HG03039 (cell line): ENCODE measurements around the gene TFDP3.

Experiments
- ATAC-seq: cut with Tn5 transposase; IDR thresholded peaks from one replicate; pipeline ENCODE4 v1.9.1; 2021; ENCODE audit warnings: mild to moderate bottlenecking, moderate library complexity; ENCODE audit not compliant: unreplicated experiment

TFDP3 gene, protein sequence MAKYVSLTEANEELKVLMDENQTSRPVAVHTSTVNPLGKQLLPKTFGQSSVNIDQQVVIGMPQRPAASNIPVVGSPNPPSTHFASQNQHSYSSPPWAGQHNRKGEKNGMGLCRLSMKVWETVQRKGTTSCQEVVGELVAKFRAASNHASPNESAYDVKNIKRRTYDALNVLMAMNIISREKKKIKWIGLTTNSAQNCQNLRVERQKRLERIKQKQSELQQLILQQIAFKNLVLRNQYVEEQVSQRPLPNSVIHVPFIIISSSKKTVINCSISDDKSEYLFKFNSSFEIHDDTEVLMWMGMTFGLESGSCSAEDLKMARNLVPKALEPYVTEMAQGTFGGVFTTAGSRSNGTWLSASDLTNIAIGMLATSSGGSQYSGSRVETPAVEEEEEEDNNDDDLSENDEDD

DNA sequence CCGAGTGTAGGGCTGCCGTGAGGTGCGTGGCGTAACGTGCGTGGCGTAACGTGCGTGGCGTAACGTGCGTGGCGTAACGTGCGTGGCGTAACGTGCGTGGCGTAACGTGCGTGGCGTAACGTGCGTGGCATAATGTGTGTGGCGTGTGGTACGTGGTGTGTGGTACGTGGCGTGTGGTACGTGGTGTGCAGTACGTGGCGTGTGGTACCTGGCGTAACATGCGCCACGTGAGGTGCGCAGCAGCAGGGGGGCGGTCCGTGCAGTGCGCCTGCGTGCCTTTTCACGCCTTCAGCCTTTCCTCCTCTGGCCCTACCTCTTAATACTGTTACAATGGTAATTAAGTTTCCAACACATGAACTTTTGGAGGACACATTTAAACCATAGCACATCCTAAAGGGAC lies at the start of gene TFDP3:
Gene TFDP3, minus strand, starts transcription at position 26 of the 400 bp plus-strand sequence. CDS start 95 bp downstream, outside the sequence.
- no peak for ATAC-seq

DNA sequence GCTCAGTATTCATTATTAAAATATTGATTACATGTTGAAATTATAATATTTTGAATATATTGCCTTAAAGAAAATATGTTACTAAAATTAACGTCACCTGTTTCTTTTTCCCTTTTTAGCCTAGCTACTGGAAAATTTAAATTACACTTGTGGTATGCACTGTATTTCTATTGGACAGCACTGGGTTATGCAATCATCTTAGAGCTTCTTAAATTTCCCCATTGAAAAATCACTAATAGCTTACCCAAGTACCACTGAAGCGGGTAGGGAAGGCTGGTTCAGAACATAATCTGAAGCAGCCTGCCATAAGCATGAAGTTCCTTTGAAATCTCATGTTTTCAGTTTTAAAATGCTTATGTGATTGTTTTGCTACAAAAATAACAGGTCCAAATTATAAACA lies 49.5 kb upstream of the TFDP3 start:
- no peak for ATAC-seq

DNA sequence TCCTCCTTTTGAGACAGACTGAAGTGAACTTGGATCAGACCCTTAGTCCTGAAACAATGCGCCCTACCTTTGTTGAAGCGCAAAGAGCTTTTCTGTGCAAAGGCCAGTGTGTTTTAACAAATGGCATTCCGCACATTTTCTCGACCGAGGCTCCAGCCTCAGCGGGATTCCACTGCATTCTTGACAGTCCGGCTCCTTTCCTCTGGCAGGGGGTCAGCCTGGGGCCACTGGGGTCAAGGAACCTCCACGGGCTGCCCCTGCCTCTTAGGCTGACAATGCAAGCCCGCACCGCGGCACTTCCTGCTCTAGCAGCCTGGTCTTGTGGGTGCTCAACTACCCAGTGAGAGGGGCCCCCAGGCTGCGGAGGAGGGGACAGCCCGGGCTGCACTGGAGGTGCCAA lies 47.2 kb upstream of the TFDP3 start:
- no peak for ATAC-seq

DNA sequence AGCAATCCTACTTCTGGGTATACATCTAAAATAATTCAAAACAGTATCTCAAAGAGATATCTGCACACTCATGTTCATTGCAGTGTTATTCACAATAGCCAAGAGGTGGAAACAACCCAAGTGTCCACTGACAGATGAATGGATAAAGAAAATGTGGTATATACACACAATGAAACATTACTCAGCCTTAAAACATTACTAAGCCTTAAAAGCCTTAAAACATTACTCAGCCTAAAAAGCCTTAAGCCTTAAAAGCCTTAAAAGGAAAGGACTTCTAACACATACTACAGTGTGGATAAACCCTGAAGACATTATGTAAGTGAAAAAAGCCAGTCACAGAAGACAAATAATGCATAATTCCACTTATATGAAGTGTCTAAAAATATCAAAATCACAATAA lies 40.3 kb upstream of the TFDP3 start:
- no peak for ATAC-seq

DNA sequence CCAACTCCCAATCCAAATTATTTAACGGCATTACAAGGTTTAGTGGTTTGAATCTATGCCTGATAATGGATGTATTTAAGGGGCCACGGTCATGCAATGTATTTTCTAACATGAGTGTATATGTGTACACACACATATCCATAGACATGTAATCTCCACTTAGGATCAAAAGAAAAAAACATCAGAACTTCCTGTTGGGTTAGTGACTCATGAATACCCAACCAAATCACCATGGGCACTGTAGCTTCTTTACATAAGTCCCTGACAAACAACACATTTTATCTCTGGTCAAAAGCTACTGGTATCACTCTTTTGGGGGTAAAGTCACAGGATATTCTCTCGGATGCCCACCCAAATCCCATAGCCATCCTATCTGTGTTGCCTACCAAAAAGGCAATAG lies 36.5 kb upstream of the TFDP3 start:
- no peak for ATAC-seq

DNA sequence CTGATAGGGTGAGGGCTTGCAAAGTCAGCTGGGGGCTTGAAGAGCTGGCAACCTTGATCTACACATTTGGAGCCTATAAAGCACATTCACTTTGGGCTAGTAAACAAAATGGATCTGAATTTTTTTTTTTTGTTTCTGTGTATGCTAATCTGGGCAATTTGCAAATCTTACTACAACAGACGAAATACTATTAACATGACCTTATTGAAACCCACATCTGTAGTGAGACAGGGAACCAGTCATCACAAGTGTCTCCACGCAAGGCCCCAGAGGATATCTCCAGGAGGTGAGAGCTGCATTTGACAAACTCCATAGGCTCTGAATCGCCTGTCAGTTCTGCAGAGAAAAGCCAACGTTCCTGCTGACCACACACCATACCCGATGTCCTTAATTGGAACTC lies 33.0 kb upstream of the TFDP3 start:
- no peak for ATAC-seq

DNA sequence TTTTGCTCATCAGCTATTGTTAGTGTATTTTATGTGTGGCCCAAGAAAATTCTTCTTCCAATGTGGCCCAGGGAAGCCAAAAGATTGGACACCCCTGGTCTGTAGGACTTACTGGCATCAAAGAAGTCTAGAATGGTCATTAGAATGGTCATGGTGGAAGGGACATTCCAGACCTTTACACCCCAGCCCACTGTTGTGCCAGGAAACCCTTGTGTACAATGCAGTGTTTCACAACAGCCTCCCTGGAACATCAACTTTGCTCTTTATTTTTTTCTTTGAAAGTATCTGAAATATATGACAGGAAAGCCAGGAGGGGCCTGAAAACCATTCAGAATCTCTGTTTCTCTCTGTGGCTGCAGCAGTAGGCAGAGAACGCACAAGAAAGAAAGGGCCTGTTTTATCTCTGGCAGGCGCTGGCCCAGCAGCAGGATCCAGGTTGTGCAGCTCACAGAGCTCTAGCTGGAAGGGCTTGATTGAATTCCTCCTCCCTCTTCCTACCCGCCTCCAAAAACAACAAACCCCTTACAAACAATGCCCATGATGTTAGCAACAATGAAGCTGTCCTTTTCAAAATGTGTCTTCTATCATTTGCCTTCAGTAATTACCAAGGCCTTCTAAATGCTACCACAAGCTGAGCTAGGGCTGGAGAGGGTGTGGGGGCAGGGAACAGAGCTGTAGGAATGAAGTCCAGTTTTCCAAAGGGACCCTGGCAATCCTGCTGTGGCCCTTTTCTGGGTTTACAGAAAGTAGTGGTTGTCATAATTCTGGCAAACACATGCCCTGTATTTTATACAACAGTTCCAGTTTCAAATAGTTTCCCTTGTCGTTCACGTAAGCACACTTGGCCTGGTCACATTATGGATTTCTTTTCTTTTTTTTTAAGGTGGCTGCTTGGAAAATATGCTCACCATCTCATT lies 32.3 kb upstream of the TFDP3 start:
- no peak for ATAC-seq

DNA sequence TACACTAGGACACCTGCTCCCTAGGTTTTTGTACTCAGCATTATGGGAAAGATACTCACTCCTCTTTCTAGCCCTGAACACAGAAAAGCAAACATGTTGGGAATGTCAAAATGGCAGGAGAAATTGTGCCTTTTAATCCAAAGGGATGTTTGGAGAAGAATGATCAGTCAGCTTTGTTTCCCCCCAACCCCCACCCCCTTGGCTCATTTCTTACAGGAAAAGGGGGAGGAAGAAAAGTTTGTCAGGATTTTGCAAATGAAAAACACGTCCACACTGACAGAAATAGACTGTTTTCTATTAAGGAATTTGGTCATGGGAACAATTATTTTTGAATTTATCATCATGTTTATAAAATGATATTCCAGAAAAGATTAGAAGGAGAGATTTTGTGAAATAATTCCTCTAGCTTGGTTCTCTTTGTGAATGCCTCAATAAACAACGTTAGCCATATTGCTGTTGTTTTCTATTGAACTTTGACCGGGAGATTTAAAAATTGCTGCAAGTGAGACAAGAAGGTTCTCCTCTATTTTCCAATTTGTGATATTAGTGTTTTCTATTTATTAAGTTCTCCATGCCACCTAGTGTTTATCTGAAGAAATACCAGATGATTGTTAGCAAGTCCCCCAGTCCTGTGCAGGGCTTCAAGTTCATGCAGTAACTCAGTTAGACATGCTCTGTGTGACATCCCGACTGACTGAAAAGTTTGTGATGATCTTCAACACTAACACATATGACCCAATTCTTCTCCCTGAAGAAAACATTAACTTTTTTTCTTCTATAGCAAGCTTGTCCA lies 31.3 kb upstream of the TFDP3 start:
- no peak for ATAC-seq

DNA sequence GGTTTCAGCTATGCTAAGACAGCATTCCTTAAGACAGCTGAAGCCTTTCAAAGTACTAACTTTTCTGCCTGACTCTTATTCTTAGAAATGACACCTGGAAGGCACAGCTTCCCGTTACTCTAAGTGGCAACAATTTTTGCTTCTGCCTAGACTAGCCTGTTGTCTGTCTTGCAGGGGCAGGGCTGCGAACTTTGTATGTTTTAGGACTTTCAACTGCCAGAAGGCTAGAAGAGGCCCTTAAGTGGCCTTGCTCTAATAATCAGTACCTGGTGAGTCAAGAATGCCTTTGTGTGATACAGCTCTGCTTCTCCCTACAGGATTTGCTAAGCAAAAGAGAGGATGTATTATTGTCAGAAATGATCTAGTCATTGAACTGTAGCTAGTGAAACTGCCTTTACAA lies 30.0 kb upstream of the TFDP3 start:
- ATAC-seq = no peak

DNA sequence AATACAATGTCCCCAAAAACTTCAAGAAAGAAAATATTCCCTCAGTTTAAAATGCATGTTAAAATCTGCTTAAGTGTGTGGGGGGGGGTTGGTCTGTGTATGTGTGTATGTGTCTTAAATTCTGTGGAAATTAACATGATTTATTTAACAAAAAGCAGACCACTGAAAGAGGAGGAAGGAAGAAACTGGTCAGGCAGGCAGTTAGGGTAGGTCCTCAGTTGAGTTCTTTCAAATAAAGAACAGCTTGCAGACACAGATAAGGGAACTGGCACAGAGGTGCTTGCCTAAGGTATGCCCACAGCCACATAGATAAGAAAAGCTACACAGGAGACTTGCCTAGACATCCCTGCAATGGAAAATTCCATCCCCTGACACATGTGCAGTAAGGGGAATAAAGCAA lies 28.8 kb upstream of the TFDP3 start:
- ATAC-seq = no peak

DNA sequence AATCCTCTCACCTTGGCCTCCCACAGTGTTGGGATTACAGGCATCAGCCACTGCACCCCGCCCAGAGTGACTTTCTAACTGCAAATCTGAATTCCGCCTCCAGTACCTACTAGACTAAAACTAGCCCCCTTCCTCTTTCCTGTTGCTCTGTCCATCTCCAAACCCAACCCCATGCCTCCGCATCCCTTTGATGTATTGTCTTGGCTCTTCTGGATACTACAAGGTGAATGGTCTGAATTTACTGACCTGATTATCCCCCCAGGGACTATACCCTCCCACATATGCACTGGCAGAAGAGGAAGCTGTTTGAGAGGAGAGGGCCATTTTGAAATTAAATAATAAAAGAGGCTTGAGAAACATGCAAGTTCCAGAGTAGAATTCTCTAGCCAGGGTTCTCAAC lies 17.7 kb upstream of the TFDP3 start:
- no peak for ATAC-seq

DNA sequence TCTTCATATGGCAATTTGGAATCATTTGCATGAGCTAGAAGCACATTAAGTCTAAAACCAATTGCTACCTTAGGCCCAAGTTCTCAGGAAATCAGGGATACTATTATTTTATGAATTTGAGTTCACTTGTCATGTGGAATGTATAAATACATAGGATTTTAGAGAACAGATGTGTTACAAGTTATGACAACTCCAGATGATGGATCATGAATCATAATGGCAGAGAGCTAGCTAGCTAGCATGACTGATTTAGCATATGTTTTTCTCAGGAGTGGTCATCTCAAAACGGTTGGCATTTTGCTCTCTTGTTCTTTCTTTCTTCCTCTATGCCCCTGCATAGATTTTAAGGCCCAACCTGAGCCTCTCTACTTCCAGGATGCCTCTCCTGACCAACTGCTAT lies 14.2 kb upstream of the TFDP3 start:
- no peak for ATAC-seq

DNA sequence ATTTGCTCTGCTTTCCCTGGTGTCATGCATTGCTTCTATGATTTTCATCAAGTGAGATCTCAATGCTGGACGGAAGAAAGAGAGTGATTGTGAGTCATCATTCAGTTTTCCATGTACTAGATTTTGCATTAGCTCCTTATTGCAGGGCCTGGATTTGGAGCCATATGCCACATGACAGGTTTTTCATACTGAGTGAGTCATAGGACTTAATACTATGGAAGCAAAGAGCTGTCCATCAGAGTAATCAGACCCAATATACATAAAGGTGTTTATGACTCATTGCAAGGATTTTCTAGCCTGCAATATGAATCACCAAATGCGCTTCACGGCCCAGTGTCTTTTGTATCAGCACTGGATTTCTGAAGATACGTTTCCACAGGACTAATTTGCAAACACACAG lies 11.2 kb upstream of the TFDP3 start:
- no peak for ATAC-seq

DNA sequence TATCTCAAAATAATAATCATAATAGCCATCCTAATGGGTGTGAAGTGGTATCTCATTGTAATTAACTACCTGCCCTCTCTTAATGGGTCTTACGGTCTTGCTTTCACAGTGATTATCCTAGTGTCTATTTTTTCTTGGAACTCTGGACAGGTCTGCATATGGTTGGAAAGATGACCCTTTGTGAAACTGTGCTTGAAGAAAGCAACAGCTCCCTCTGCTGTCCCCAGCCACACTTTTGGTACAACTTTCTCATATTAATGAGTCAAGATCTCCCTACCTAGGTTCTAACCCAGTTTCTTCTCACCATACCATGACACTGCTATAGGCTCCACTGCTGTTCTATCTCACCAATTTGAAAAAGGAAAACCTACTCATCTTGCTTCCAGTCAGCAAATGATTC lies 2.4 kb downstream of the TFDP3 start:
- no peak for ATAC-seq

DNA sequence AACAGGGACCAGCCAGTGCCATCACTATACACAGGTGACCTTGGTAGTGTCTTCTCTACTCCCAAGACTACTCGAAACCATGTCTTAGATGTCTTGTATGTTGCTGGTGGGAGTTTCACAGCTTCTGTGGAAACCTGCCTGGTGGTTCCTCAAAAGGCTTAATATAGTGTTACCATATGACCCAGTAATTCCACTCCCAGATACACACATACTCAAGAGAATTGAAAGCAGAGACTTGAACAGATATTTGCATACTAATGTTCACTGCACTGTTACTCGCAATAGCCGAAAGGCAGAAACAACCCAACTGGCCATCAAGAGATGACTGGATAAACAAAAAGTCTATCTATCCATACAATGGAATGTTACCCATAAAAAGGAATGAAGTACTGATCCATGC lies 3.1 kb downstream of the TFDP3 start:
- no peak for ATAC-seq

DNA sequence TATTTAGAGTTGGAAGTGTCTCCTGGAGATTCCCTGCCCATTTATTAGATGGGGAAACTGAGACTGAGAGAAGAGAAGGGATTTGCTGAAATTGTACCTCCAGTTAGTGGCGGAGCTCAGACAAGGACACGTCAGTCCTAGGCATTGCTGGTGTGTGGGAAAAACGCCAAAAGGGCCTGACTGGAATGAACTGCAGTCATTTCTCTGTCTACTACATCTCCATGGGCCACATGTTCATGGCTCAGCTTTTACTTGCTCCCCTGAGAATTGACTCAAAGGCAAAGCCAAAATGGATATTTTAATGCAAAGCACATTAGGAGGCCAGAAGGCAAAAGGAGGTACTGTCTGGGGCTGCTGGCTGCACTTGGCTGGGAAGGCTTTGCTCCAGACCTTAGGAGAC lies 3.9 kb downstream of the TFDP3 start:
- ATAC-seq = no peak

DNA sequence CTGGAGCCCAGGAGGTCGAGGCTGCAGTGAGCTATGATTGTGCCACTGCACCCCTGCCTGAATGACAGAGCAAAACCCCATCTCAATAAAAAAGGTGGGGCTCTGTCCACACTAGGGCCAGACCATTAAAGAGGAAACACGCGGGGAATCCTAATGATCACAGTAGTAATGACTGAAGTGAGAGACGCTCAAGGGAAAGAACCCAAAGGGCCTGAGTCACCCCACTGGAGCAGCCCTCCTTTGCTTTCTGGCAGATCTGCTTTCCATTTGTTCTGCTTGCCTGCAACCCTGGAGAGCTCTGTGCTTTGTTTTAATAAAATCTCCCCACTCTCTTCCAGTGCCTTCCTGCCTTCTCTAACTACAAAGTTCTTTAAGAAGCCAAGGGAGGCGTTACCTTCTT lies 5.0 kb downstream of the TFDP3 start:
- ATAC-seq = no peak

DNA sequence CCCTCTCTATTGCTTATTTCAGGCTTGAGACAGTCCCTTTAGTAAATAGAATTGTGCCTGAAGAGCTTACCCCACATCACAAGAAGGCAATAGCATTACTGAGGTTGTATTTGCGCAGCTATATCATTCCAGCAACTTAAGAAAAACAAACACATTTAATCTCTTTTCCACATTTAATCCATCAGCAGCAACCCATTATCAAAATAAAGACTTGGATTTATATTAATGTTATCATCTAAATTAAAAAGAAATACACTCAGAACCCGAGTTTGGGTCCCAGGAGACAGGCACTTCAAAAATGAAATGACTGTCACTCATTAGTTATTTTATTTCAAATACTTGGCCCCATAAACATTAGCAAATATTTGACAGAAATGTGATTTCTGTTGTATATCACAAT lies 10.4 kb downstream of the TFDP3 start:
- no peak for ATAC-seq

DNA sequence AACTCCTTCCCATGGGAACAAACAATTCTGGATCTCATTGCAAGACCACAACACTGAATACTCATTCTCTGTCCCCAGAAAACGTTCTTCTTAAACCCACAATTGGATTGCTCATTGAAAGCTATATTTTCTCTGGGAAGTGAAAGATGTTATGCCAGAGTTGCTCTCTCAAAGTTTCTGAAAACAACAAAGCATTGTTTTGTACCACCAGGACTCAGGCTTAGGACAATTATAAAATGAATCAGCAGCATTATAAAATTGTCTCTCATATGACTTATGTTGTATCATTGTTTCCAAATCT lies 26.5 kb downstream of the TFDP3 start:
- no peak for ATAC-seq

DNA sequence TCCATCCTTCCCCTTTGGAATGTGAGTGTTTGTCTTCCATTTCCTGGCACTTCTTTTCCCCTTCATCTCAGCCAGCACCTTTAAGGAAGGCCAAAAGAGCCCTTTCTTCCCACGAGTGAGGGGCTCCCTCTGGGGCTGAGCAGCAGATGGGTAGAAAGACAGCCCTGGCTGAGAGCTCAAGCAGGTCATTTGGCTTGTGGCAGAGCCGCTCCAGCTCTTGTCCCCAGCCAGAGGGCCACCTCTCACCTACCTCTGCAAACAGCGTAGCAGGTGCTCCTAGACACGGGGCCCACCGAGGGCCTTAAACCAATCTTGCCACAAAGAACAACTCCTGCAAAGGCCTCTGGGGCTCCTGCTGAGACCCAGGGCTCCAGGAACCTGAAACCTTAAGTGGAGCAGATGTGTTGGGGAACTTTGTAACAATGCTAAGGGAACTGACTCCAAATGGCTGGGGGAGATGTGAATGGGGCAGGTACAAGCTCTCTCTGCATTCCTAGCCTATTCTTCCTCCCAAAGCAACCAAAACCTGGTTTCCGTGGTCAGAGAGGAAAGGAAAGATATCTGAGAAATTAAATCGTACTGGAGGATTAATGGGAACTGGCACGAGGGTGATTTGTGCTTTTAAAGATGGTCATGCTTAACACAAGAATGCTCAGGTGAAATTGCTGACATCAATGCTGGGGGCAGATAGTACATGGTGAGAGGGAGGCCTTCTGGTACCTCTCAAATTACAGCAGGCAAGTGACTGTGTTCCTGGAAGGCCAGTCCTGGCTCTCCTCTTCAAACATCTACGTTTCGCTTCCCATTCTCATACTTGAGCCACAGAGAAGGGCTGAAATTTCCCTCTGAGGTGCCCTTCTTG lies 27.0 kb downstream of the TFDP3 start:
- no peak for ATAC-seq

DNA sequence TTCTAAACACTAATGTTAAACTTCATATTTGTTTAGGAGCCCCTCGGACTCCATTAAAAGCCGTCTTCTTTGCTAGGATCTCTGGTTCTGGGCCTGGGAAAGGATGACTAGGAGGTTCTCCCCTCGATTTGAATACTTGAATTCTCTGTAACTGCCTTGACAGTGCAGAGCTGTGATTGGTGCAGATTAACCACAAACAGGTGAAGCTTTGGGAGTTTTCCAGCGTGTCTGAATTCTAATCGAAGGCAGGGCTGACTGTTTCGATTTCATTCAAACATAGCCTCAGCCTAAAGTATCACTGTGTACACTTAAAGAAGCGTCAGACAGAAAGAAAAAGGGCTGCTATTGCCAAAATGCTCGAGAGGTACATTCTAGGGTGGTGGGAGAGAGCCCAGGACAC lies 29.0 kb downstream of the TFDP3 start:
- no peak for ATAC-seq
